Skeletal muscle tissue (tissue), 4 donors: Measurements from ENCODE around the gene EXOC2. TPM values are rescaled to one million over a fixed set of nuclear protein-coding genes. Genes with fewer than 3 reads are reported as not detected.

Source experiments
- H3K27ac ChIP-seq: one replicate; pipeline ENCODE4 v1.7.0; 2013; ENCODE audit warnings: mild to moderate bottlenecking, low read depth, low read length, inconsistent platforms
- H3K27me3 ChIP-seq, 3 donors: one replicate each; pipeline ENCODE4 v1.7.0; 2013; ENCODE audit warnings: low read length in 3 of 3; ENCODE audit not compliant: control insufficient read depth in 3 of 3, insufficient read depth in 3 of 3
- H3K36me3 ChIP-seq, 3 donors: one replicate each; pipeline ENCODE4 v1.7.0; 2013; ENCODE audit warnings: low read length in 3 of 3; ENCODE audit not compliant: control insufficient read depth in 3 of 3, insufficient read depth in 3 of 3
- H3K4me1 ChIP-seq, 3 donors: one replicate each; pipeline ENCODE4 v1.7.0; 2013; ENCODE audit warnings: low read length in 3 of 3, mild to moderate bottlenecking in 3 of 3; ENCODE audit not compliant: control insufficient read depth in 3 of 3, insufficient read depth in 3 of 3
- H3K4me3 ChIP-seq, 3 donors: one replicate each; pipeline ENCODE4 v1.7.0; 2013; ENCODE audit warnings: low read length in 3 of 3
- H3K9ac ChIP-seq, 3 donors: one replicate each; pipeline ENCODE4 v1.7.0; 2013; ENCODE audit warnings: low read length in 3 of 3, mild to moderate bottlenecking in 3 of 3, moderate library complexity in 2 of 3, low read depth in 1 of 3
- H3K9me3 ChIP-seq, 3 donors: one replicate each; pipeline ENCODE4 v1.7.0; 2013; ENCODE audit warnings: low read length in 3 of 3; ENCODE audit not compliant: control insufficient read depth in 3 of 3
- total RNA-seq: library from RNA; depleted of rRNA; stranded (reverse); fragments of >200 nt; gene quantifications from one replicate; pipeline ENCODE4 v1.2.3, GENCODE V29; 2014
- donor health status: Osteomylitis.

Gene EXOC2
- total RNA-seq, 1 donor from 2014 or later: 26.6 TPM

- H3K27ac ChIP-seq: no peak overlapping the region
- H3K4me3 ChIP-seq: no peak overlapping the region
- H3K36me3 ChIP-seq: no peaks in the 10 kb centered on the region
- H3K4me1 ChIP-seq: no peaks in the 10 kb centered on the region
- peaks cover 8 to 26% (median 16%) of the 10 kb centered on the region in 3 donors for H3K27me3 ChIP-seq
- no peaks in the 10 kb centered on the region for H3K9me3 ChIP-seq
- H3K9ac ChIP-seq: no peak overlapping the region
These were observed 253.2 kb downstream of the EXOC2 start for GRCh38 chr6:439641-440167.

GRCh38 chr6:438634-439170 is 254.2 kb downstream of the EXOC2 start:
- Histone ChIP-seq H3K4me3 (no peak overlapping the region), H3K9me3 (no peaks in the 10 kb centered on the region), H3K9ac (no peak overlapping the region), H3K36me3 (no peaks in the 10 kb centered on the region), H3K4me1 (no peaks in the 10 kb centered on the region), H3K27ac (no peak overlapping the region), H3K27me3 (peaks cover 4 to 17% (median 17%) of the 10 kb centered on the region in 3 donors)

DNA sequence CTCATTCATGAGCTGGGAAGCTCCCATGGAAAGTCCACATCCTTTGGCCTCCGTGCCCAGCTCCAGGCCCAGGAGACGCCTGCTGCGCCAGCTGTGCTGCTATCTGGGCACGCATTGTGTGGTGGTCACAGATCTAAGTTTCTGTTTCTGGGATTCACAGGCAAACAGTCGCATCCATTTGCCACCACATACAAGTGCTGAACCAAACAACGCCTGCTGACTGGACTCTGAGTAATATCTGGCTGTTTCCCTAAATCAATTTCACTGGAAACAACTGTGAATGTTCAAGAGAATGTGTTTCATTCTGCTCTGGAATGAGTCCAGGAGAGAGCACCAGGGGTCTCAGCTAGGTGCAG is 255.9 kb downstream of the EXOC2 start:
- no peaks in the 10 kb centered on the region for H3K4me1 ChIP-seq
- no peaks in the 10 kb centered on the region for H3K36me3 ChIP-seq
- peaks cover 2 to 18% (median 14%) of the 10 kb centered on the region in 3 donors for H3K27me3 ChIP-seq
- H3K9ac ChIP-seq: no peak overlapping the region
- H3K9me3 ChIP-seq: no peaks in the 10 kb centered on the region
- no peak overlapping the region for H3K27ac ChIP-seq
- no peak overlapping the region for H3K4me3 ChIP-seq

DNA sequence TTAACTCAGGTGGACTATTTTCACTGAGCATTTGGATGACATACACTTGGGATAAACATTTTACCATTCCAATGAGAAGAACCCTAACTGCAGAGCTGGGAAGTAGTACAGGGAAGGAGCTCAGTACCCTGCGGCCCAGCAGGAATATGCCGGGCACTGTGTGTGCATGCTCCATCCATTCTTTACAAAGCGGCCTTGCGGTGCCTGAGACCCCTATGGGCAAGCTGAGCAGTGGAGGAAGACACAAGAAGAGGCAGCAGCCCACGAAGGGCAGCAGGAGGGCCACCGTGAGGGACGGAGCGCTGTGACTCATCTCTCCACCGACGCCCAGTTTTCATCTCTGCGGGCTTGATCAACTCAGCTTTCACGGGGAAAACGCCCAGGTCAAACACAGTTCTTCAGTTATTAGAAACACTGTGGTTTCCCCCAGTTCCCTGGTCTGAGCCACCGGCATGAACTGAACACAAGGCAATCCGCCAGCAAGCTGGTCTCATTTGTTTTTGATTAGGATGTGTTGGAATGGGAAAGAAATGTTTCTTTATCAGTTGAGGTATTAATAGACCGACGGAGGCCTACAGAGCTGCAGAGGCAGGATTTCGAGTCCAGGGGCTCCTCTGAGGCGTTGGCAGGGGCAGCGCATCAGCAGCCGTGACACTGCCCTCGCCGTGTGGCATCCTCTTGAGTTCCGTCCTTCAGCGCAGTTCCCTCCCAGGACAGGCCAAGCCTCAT is 256.5 kb downstream of the EXOC2 start:
- H3K4me3 ChIP-seq: no peak overlapping the region
- H3K9me3 ChIP-seq: no peaks in the 10 kb centered on the region
- peaks cover 3 to 20% (median 13%) of the 10 kb centered on the region in 3 donors for H3K27me3 ChIP-seq
- no peak overlapping the region for H3K27ac ChIP-seq
- H3K36me3 ChIP-seq: no peaks in the 10 kb centered on the region
- H3K4me1 ChIP-seq: no peaks in the 10 kb centered on the region
- no peak overlapping the region for H3K9ac ChIP-seq

GRCh38 chr6:435441-436307 is 257.3 kb downstream of the EXOC2 start:
- peaks cover 3 to 16% (median 12%) of the 10 kb centered on the region in 3 donors for H3K27me3 ChIP-seq
- no peak overlapping the region for H3K9ac ChIP-seq
- no peak overlapping the region for H3K4me3 ChIP-seq
- H3K4me1 ChIP-seq: no peaks in the 10 kb centered on the region
- H3K9me3 ChIP-seq: no peaks in the 10 kb centered on the region
- H3K36me3 ChIP-seq: no peaks in the 10 kb centered on the region
- H3K27ac ChIP-seq: no peak overlapping the region

Other genes starting within 250 kb of the EXOC2 start
- gene HUS1B, start 36.0 kb downstream of the EXOC2 start, total RNA-seq: 1.0 TPM